AG04450 (cell line): ENCODE data around the gene IFNA2. TPM values are rescaled to one million over a fixed set of nuclear protein-coding genes. Genes with fewer than 3 reads are reported as not detected.

Experiments used
- CTCF ChIA-PET: fragments of 300-600, 350-600 bp; formaldehyde crosslinking; extraction: SDS; loops from one replicate; lab custom pipeline; 2022; ENCODE audit warnings: antibody characterized with exemption, inconsistent platforms; lab: Charles Lee
- POLR2A ChIA-PET: fragments of 350-600 bp; formaldehyde crosslinking; extraction: SDS; loops from one replicate; lab custom pipeline; 2021; ENCODE audit warnings: antibody characterized with exemption, inconsistent platforms; lab: Yijun Ruan, JAX
- DNase-seq: peaks from one replicate; pipeline ENCODE4 v3.0.0-alpha.2; 2011; ENCODE audit warnings: low read depth, low spot score
- H3K27ac ChIP-seq: one replicate; pipeline ENCODE4 v1.5.1; 2012; ENCODE audit warnings: low read depth, low read length, control low read depth
- H3K27me3 ChIP-seq: one replicate; pipeline ENCODE4 v1.6.0; 2012; ENCODE audit warnings: low read length; ENCODE audit not compliant: control insufficient read depth, insufficient read depth
- H3K4me3 ChIP-seq: 2 replicates; pipeline ENCODE4 v1.5.1; 2011; ENCODE audit warnings: mild to moderate bottlenecking, low read depth, low read length, control low read depth
- H3K9me3 ChIP-seq: 2 replicates; pipeline ENCODE4 v1.5.1; 2012; ENCODE audit warnings: low read length; ENCODE audit not compliant: control insufficient read depth, insufficient read depth
- CTCF ChIP-seq: IDR thresholded peaks from 2 replicates; pipeline ENCODE4 v1.5.1; 2011; ENCODE audit warnings: low read depth, low read length, control low read depth, inconsistent platforms
- polyA plus RNA-seq: library from polyadenylated mRNA; depleted of rRNA; stranded (reverse); fragments of >200 nt; gene quantifications from 2 replicates; pipeline ENCODE4 v1.2.3, GENCODE V29; 2011; rRNA removed

The IFNA2 gene
- polyA plus RNA-seq, 1 experiment = not detected

DNA sequence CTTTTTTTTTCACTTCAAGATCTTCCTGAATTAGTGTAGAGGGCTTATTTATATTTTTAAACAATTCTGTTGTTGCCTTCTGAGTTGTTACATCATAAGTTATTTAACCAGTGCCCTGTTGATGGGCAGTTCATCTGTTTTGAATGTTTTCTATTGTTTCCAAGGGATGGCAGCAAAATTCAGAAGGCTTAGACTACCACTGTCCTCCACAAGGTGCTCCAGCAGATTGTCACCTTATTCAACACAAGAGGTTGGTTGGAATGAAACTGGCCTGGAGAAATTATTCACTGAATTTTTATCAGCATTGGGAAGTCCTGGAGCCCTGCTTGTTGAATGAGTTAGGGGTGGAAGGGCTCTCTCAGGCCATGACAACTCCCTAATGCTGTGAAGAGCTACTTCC lies 48.7 kb downstream of the IFNA2 start:
- POLR2A ChIA-PET = no interaction called here
- no peaks in the 10 kb centered on the region for H3K27me3 ChIP-seq
- no peak for DNase-seq
- no peak for TF ChIP-seq CTCF
- CTCF ChIA-PET = interaction anchor here (0.9 to 1.4 kb wide), 3 partner anchors 10 to 98 kb away, joined by 4 to 8 read pairs (median 4); no protein-coding TSS in a partner anchor
- no peak overlapping the region for H3K4me3 ChIP-seq
- no peaks in the 10 kb centered on the region; the same call in 1 of the 2 replicates for H3K9me3 ChIP-seq
- H3K27ac ChIP-seq = no peak overlapping the region

DNA sequence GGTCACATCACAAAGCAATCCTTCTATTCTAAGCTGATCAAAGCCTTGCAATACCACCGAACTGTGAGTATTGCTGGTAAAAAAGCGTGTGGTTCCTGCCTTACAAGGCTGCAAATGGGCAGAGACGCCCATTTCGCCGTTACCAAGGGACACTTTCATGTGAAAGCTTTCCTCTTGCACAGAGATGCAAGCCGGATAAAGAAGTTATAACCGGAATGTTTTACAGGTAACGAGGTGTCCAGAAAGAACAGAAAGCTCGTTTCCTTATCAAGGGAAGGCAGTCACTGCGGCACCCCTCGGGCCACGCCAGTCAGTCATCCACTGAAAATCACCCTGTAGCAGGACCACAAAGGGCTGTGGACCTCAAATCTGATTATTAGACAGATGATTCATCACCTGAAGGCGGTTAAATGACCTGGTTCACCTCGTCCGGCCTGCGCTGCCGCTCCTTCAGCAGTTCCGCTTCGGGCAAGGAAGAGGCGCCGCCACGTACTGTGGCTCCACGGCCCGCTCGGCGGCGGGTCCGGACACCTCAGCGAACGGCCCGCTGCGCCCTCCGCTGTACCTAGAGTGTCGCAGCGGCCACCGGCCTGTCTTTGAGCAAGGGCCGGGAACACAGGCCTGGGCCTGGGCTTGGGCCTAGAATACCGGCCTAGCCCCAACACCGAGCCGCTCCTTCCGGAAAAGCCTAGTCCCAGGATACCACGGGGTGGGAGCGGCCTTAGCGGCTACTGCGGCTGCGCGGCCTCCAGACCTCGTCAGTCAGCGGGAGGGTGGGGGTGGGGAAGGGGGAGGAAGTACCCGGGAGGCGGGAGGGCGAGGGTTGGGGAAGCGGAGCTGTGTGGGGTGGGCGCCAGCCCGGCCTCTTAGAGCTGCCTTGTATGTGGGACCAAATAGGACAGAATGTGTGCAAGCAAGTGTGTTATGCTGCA lies 50.2 kb downstream of the IFNA2 start, which contains the start of gene KLHL9:
KLHL9 (minus strand) TSS at position 704 of the 932 bp plus-strand sequence; CDS start at position 159, 545 bp downstream.
- no peaks in the 10 kb centered on the region for H3K27me3 ChIP-seq
- DNase-seq = peak; percentile 82
- ChIA-PET CTCF (interaction anchor here (1.1 to 3.8 kb wide), 7 partner anchors 9 to 454 kb away, joined by 3 to 28 read pairs (median 4); no protein-coding TSS in a partner anchor), POLR2A (interaction anchor here (1.2 kb wide), 1 partner anchor 9 kb away, joined by 5 read pairs; no protein-coding TSS in a partner anchor)
- H3K27ac ChIP-seq = peak within 1 kb of the TSS; percentile 81
- peak within 1 kb of the TSS; percentile 84 for H3K4me3 ChIP-seq
- no peaks in the 10 kb centered on the region; the same call in 1 of the 2 replicates for H3K9me3 ChIP-seq
- no peak for TF ChIP-seq CTCF

Other genes with a start within 250 kb of the IFNA2 start
- gene IFNW1, start 243.6 kb downstream of the IFNA2 start, polyA plus RNA-seq = not detected in 2 replicates
- not detected in 2 replicates for gene IFNA21, start 218.7 kb downstream of the IFNA2 start, polyA plus RNA-seq
- not detected in 2 replicates for gene IFNA4, start 197.8 kb downstream of the IFNA2 start, polyA plus RNA-seq
- gene IFNA7, start 183.2 kb downstream of the IFNA2 start, polyA plus RNA-seq = not detected in 2 replicates
- gene IFNA10, start 178.3 kb downstream of the IFNA2 start, polyA plus RNA-seq = not detected in 2 replicates
- gene IFNA16, start 168.1 kb downstream of the IFNA2 start, polyA plus RNA-seq = not detected in 2 replicates
- gene IFNA17, start 157.2 kb downstream of the IFNA2 start, polyA plus RNA-seq = not detected in 2 replicates
- not detected in 2 replicates for gene IFNA14, start 145.4 kb downstream of the IFNA2 start, polyA plus RNA-seq
- not detected in 2 replicates for gene IFNA5, start 80.1 kb downstream of the IFNA2 start, polyA plus RNA-seq
- 32.4 and 42.2 TPM in 2 replicates for gene KLHL9, start 50.0 kb downstream of the IFNA2 start, polyA plus RNA-seq
- not detected in 2 replicates for gene IFNA6, start 34.5 kb downstream of the IFNA2 start, polyA plus RNA-seq
- not detected in 2 replicates for gene IFNA13, start 17.3 kb downstream of the IFNA2 start, polyA plus RNA-seq
- gene IFNA8, start 23.7 kb upstream of the IFNA2 start, polyA plus RNA-seq = not detected in 2 replicates
- not detected in 2 replicates for gene IFNA1, start 55.0 kb upstream of the IFNA2 start, polyA plus RNA-seq
- gene IFNE, start 96.9 kb upstream of the IFNA2 start, polyA plus RNA-seq = 0.52 and 0.67 TPM in 2 replicates